HepG2 (cell line): Measurements from ENCODE around the gene DNAAF3. TPM values are rescaled to one million over a fixed set of nuclear protein-coding genes. Genes with fewer than 3 reads are reported as not detected.

Experiments
- AKNA ChIP-seq: sonication (generic); formaldehyde crosslinking; IDR thresholded peaks from 2 replicates; pipeline ENCODE4 v1.4.0; 2020; ENCODE audit warnings: missing genetic modification reagents, borderline replicate concordance
- ARHGAP35 ChIP-seq: sonication (generic); formaldehyde crosslinking; IDR thresholded peaks from 2 replicates; pipeline ENCODE4 v1.9.0; 2022; ENCODE audit warnings: mild to moderate bottlenecking, inconsistent platforms, moderate library complexity, missing genetic modification reagents, borderline replicate concordance
- ASH2L ChIP-seq: fragments of 300-600, 200-600 bp; sonication (generic); IDR thresholded peaks from 2 replicates; pipeline ENCODE4 v1.7.0; 2017; ENCODE audit warnings: low read depth, mild to moderate bottlenecking, moderate library complexity, mixed read lengths, low read length; ENCODE audit not compliant: insufficient read length
- ELF3 ChIP-seq: IDR thresholded peaks from 2 replicates; pipeline ENCODE4 v1.6.1; 2016; ENCODE audit warnings: missing genetic modification reagents, missing compliant biosample characterization
- ISL2 ChIP-seq: sonication (generic); formaldehyde crosslinking; IDR thresholded peaks from 2 replicates; pipeline ENCODE4 v1.5.0; 2020; ENCODE audit warnings: missing genetic modification reagents
- KAT8 ChIP-seq: IDR thresholded peaks from 2 replicates; pipeline ENCODE4 v1.6.1; 2016; ENCODE audit warnings: missing genetic modification reagents, missing compliant biosample characterization
- KDM5A ChIP-seq: fragments of 200-600 bp; sonication (generic); IDR thresholded peaks from 2 replicates; pipeline ENCODE4 v1.7.0; 2018; ENCODE audit warnings: antibody characterized with exemption, mild to moderate bottlenecking, low read length, borderline replicate concordance
- MEIS2 ChIP-seq: sonication (generic); formaldehyde crosslinking; IDR thresholded peaks from 2 replicates; pipeline ENCODE4 v1.9.0; 2021; ENCODE audit warnings: mild to moderate bottlenecking, missing genetic modification reagents
- MXI1 ChIP-seq: IDR thresholded peaks from 3 replicates; pipeline ENCODE4 v1.6.1; 2012; ENCODE audit warnings: low read depth, low read length, inconsistent platforms, borderline replicate concordance
- NR2F6 ChIP-seq, 2 experiments: IDR thresholded peaks; 2 replicates each; pipeline ENCODE4 v1.6.1; 2016; ENCODE audit warnings: antibody characterized with exemption in 1 of 2, mild to moderate bottlenecking in 1 of 2
- RAD21 ChIP-seq: fragments of 450-650 bp; formaldehyde crosslinking; IDR thresholded peaks from 2 replicates; pipeline ENCODE4 v1.5.0; 2020; ENCODE audit warnings: mild to moderate bottlenecking
- REXO4 ChIP-seq: sonication (generic); formaldehyde crosslinking; IDR thresholded peaks from 2 replicates; pipeline ENCODE4 v1.8.0; 2022; ENCODE audit warnings: missing genetic modification reagents, mild to moderate bottlenecking, borderline replicate concordance
- SMAD9 ChIP-seq: sonication (generic); formaldehyde crosslinking; IDR thresholded peaks from 2 replicates; pipeline ENCODE4 v1.5.1; 2020; ENCODE audit warnings: mild to moderate bottlenecking, missing genetic modification reagents
- SP5 ChIP-seq: IDR thresholded peaks from 2 replicates; pipeline ENCODE4 v1.6.1; 2016; ENCODE audit warnings: low read depth, borderline replicate concordance
- SRSF9 ChIP-seq: fragments of 200-400 bp; formaldehyde crosslinking; IDR thresholded peaks from 2 replicates; pipeline ENCODE4 v1.6.1; 2018; ENCODE audit warnings: borderline replicate concordance, mild to moderate bottlenecking, low read depth, low read length; ENCODE audit not compliant: insufficient read depth, poor library complexity, severe bottlenecking
- TBX3 ChIP-seq: fragments of 450-650 bp; IDR thresholded peaks from 2 replicates; pipeline ENCODE4 v1.6.1; 2017; ENCODE audit warnings: antibody characterized with exemption, mild to moderate bottlenecking, inconsistent platforms, borderline replicate concordance
- TEAD2 ChIP-seq: sonication (generic); formaldehyde crosslinking; IDR thresholded peaks from 2 replicates; pipeline ENCODE4 v1.9.0; 2021; ENCODE audit warnings: missing genetic modification reagents
- TFDP2 ChIP-seq: sonication (generic); formaldehyde crosslinking; IDR thresholded peaks from 2 replicates; pipeline ENCODE4 v1.4.0; 2020; ENCODE audit warnings: missing genetic modification reagents
- TOE1 ChIP-seq: sonication (generic); formaldehyde crosslinking; IDR thresholded peaks from 2 replicates; pipeline ENCODE4 v1.4.0; 2020; ENCODE audit warnings: mild to moderate bottlenecking, missing genetic modification reagents
- TSC22D2 ChIP-seq: sonication (generic); formaldehyde crosslinking; IDR thresholded peaks from 2 replicates; pipeline ENCODE4 v1.5.1; 2020; ENCODE audit warnings: missing genetic modification reagents, mild to moderate bottlenecking, borderline replicate concordance
- ZBTB7B ChIP-seq: sonication (generic); formaldehyde crosslinking; IDR thresholded peaks from 2 replicates; pipeline ENCODE4 v1.4.0; 2020; ENCODE audit warnings: missing genetic modification reagents
- ZNF12 ChIP-seq: sonication (generic); formaldehyde crosslinking; IDR thresholded peaks from 2 replicates; pipeline ENCODE4 v1.5.0; 2020; ENCODE audit warnings: missing genetic modification reagents
- ZNF7 ChIP-seq: IDR thresholded peaks from 2 replicates; pipeline ENCODE4 v1.6.1; 2016; ENCODE audit warnings: missing biosample characterization, missing genetic modification reagents
- ZNF772 ChIP-seq: sonication (generic); formaldehyde crosslinking; IDR thresholded peaks from 2 replicates; pipeline ENCODE4 v1.5.0; 2020; ENCODE audit warnings: mild to moderate bottlenecking, missing genetic modification reagents
- ZNF777 ChIP-seq: sonication (generic); formaldehyde crosslinking; IDR thresholded peaks from 2 replicates; pipeline ENCODE4 v1.4.0; 2020; ENCODE audit warnings: missing genetic modification reagents
- polyA plus RNA-seq, 8 experiments: library from polyadenylated mRNA; depleted of rRNA in 3 of 8; stranded (reverse) in 7 of 8; unstranded in 1 of 8; fragments of >200 nt; fragmentation: Illumina TruSeq in 4 of 8; extraction: Trizol in 4 of 8; gene quantifications; 2 replicates each; pipeline versions ENCODE4 v1.2.1 to v1.2.3, GENCODE V29; 2011 to 2016; ENCODE audit warnings: low read depth in 4 of 8, missing spikeins in 1 of 8, mixed read lengths in 1 of 8; ENCODE audit not compliant: insufficient read depth in 1 of 8
- total RNA-seq, 5 experiments: library from RNA; depleted of rRNA; stranded (reverse); fragments of >200 nt; fragmentation: Illumina TruSeq; extraction: Trizol; gene quantifications; 2 replicates each; pipeline ENCODE4 v1.2.3, GENCODE V29; 2016; ENCODE audit warnings: low read depth in 1 of 5

Gene DNAAF3
- total and polyA plus RNA-seq, 2 of the 13 experiments (the other 11 are each of a cell fraction or from before 2014, with no cell fraction given) = 0.30 to 0.40 TPM

GRCh38 chr19:55165952-55166529, 372 bp downstream of the DNAAF3 start (continued):
- TF ChIP-seq ARHGAP35 (CRISPR knock-in tag) (no peak), RAD21 (CRISPR knock-in tag) (no peak), ELF3 (CRISPR knock-in tag) (peak; percentile 54; the same call in 1 of the 2 replicates), REXO4 (CRISPR knock-in tag) (no peak), MEIS2 (CRISPR knock-in tag) (0 out of 2 replicates have a peak, but pooled peaks have one; percentile 39), TOE1 (CRISPR knock-in tag) (no peak), ZNF12 (CRISPR knock-in tag) (no peak), ISL2 (0 out of 2 replicates have a peak, but pooled peaks have one; percentile 10), MXI1 (no peak), TSC22D2 (CRISPR knock-in tag) (no peak), SRSF9 (no peak), TEAD2 (CRISPR knock-in tag) (no peak), KDM5A (no peak; the same call in 1 of the 2 replicates), TBX3 (no peak), ZNF7 (no peak), ASH2L (peak; percentile 13), AKNA (CRISPR knock-in tag) (no peak), KAT8 (0 out of 2 replicates have a peak, but pooled peaks have one; percentile 18), ZNF772 (peak; percentile 0; the same call in 1 of the 2 replicates), NR2F6 (IDR thresholded peaks at IDR 0.05) (no peak), NR2F6 (CRISPR knock-in tag; IDR thresholded peaks at IDR 0.05) (no peak), ZBTB7B (CRISPR knock-in tag) (peak; percentile 76), TFDP2 (CRISPR knock-in tag) (peak; percentile 52; the same call in 1 of the 2 replicates), SMAD9 (CRISPR knock-in tag) (no peak), ZNF777 (CRISPR knock-in tag) (peak; percentile 71), SP5 (CRISPR knock-in tag) (no peak)
